Measurements from ENCODE around the gene REEP6.

GRCh38 chr19:1509602-1510441 is 18.8 kb downstream of the REEP6 start:
- TF ChIP-seq, protein P1, sequence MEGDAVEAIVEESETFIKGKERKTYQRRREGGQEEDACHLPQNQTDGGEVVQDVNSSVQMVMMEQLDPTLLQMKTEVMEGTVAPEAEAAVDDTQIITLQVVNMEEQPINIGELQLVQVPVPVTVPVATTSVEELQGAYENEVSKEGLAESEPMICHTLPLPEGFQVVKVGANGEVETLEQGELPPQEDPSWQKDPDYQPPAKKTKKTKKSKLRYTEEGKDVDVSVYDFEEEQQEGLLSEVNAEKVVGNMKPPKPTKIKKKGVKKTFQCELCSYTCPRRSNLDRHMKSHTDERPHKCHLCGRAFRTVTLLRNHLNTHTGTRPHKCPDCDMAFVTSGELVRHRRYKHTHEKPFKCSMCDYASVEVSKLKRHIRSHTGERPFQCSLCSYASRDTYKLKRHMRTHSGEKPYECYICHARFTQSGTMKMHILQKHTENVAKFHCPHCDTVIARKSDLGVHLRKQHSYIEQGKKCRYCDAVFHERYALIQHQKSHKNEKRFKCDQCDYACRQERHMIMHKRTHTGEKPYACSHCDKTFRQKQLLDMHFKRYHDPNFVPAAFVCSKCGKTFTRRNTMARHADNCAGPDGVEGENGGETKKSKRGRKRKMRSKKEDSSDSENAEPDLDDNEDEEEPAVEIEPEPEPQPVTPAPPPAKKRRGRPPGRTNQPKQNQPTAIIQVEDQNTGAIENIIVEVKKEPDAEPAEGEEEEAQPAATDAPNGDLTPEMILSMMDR (IDR thresholded peaks at IDR 0.05 in 4 of 5, conservative IDR thresholded peaks at IDR 0.05 in 1 of 5) = no peak
- TF ChIP-seq POLR2A (IDR thresholded peaks at IDR 0.05) = no peak
